Stimulated activated CD8-positive, alpha-beta memory T cell treated with anti-CD3 and anti-CD28 coated beads, Interleukin-12 subunit alpha, Interleukin-12 subunit beta, amount 100 ng/mL, for 4 hours (primary cell): ENCODE measurements around the gene CZIB.
"Not testable (repeated sequence)": the region's sequence is repeated elsewhere in the genome, so short reads cannot be mapped to it uniquely, and the experiment has no call there.

Source experiments
- DNase-seq: peaks from one replicate; pipeline ENCODE4 v3.0.0-alpha.2; 2020; ENCODE audit warnings: low read depth

CZIB gene

GRCh38 chr1:53238197-53239155 is 18.0 kb upstream of the CZIB start, which contains the start of gene MAGOH:
Gene MAGOH, minus strand, starts transcription at chr1:53238518. Its CDS starts 70 bp downstream, at chr1:53238448.
- peak; percentile 91 for DNase-seq

- DNase-seq = no peak
Observed at GRCh38 chr1:53237638-53238037, 17.2 kb upstream of the CZIB start.

GRCh38 chr1:53220962-53221286 is 490 bp upstream of the CZIB start:
- DNase-seq = no peak

- no peak for DNase-seq
Observed at GRCh38 chr1:53219711-53220110, 723 bp downstream of the CZIB start.

GRCh38 chr1:53218201-53218600 is 2.2 kb downstream of the CZIB start:
- no peak for DNase-seq

- no peak for DNase-seq
Observed at GRCh38 chr1:53214376-53214940, 6.0 kb downstream of the CZIB start.

GRCh38 chr1:53210954-53211353 is 9.5 kb downstream of the CZIB start:
- no peak for DNase-seq

- DNase-seq = no peak
Observed at GRCh38 chr1:53210352-53210751, 10.1 kb downstream of the CZIB start.

GRCh38 chr1:53207726-53208125 is 12.7 kb downstream of the CZIB start:
- DNase-seq = no peak

GRCh38 chr1:53206735-53207379 is 13.6 kb downstream of the CZIB start:
- no peak for DNase-seq

- not testable (repeated sequence) for DNase-seq
Observed at GRCh38 chr1:53206083-53206685, 14.2 kb downstream of the CZIB start.

- not testable (repeated sequence) for DNase-seq
Observed at GRCh38 chr1:53205496-53205895, 14.9 kb downstream of the CZIB start.

GRCh38 chr1:53203466-53203865 is 17.0 kb downstream of the CZIB start:
- DNase-seq = no peak

- DNase-seq = no peak
Observed at GRCh38 chr1:53198241-53198651, 22.2 kb downstream of the CZIB start.

- no peak for DNase-seq
Observed at GRCh38 chr1:53197291-53198200, 22.9 kb downstream of the CZIB start.

- DNase-seq = peak; percentile 79
Observed at GRCh38 chr1:53196485-53197290, 23.7 kb downstream of the CZIB start, which contains the start of gene CPT2. Gene CPT2, plus strand, starts transcription at chr1:53196824. Its CDS starts 120 bp downstream, at chr1:53196944.

- DNase-seq = no peak
Observed at GRCh38 chr1:53196017-53196484, 24.4 kb downstream of the CZIB start.

- DNase-seq = no peak
Observed at GRCh38 chr1:53195246-53196016, 25.0 kb downstream of the CZIB start.

- DNase-seq = no peak
Observed at GRCh38 chr1:53190210-53190611, 30.2 kb downstream of the CZIB start.

GRCh38 chr1:53189061-53189460 is 31.4 kb downstream of the CZIB start:
- no peak for DNase-seq
